Caco-2 (cell line): ENCODE measurements around the gene MARVELD1. TPM values are rescaled to one million over a fixed set of nuclear protein-coding genes. Genes with fewer than 3 reads are reported as not detected.

Experiments used
- BruUV-seq: library from RNA; stranded (reverse); fragments of 400-500 nt; replicated peaks from 2 replicates; lab custom pipeline; 2021; lab: Mats Ljungman, UMichigan
- CTCF ChIA-PET: fragments of 300-600 bp; sonication (Branson Sonifier 250); formaldehyde crosslinking; loops from one replicate; lab custom pipeline; 2022; ENCODE audit warnings: antibody characterized with exemption; lab: Charles Lee
- POLR2A ChIA-PET: fragments of 300-600 bp; sonication (Branson Sonifier 250); formaldehyde crosslinking; loops from one replicate; lab custom pipeline; 2022; ENCODE audit warnings: antibody characterized with exemption; lab: Charles Lee
- DNase-seq, 2 experiments: peaks; one replicate each; pipeline versions ENCODE4 v3.0.0 to v3.0.0-alpha.2; 2020 to 2022
- H3K27me3 ChIP-seq: replicated peaks from 2 replicates; pipeline ENCODE4 v1.6.0; 2011; ENCODE audit warnings: low read length; ENCODE audit not compliant: control insufficient read depth, insufficient read depth
- H3K36me3 ChIP-seq: 2 replicates; pipeline ENCODE4 v1.5.1; 2011; ENCODE audit warnings: low read length; ENCODE audit not compliant: control insufficient read depth, insufficient read depth
- H3K4me1 ChIP-seq: fragments of 250-450 bp; sonication (Bioruptor Pico); 2 replicates; pipeline ENCODE4 v1.5.1; 2020; ENCODE audit warnings: mild to moderate bottlenecking
- H3K4me3 ChIP-seq: 2 replicates; pipeline ENCODE4 v1.5.1; 2011; ENCODE audit warnings: low read depth, mild to moderate bottlenecking, control low read depth, low read length
- H3K9me3 ChIP-seq: fragments of 250-450 bp; sonication (Bioruptor Pico); 2 replicates; pipeline ENCODE4 v1.5.1; 2020; ENCODE audit warnings: mild to moderate bottlenecking, moderate library complexity
- H3K27ac Mint-ChIP-seq: one replicate; pipeline ENCODE4 v1.8.0; 2022; ENCODE audit warnings: mixed read lengths; ENCODE audit not compliant: unreplicated experiment
- H3K27me3 Mint-ChIP-seq: one replicate; pipeline ENCODE4 v1.8.0; 2022; ENCODE audit warnings: mixed read lengths; ENCODE audit not compliant: insufficient read depth, unreplicated experiment
- H3K36me3 Mint-ChIP-seq: one replicate; pipeline ENCODE4 v1.8.0; 2022; ENCODE audit warnings: mild to moderate bottlenecking, mixed read lengths; ENCODE audit not compliant: insufficient read depth, unreplicated experiment
- H3K4me1 Mint-ChIP-seq: one replicate; pipeline ENCODE4 v1.8.0; 2022; ENCODE audit warnings: low read depth, mixed read lengths; ENCODE audit not compliant: unreplicated experiment
- H3K4me3 Mint-ChIP-seq: one replicate; pipeline ENCODE4 v1.8.0; 2022; ENCODE audit warnings: mild to moderate bottlenecking, moderate library complexity, mixed read lengths; ENCODE audit not compliant: unreplicated experiment
- H3K9me3 Mint-ChIP-seq: one replicate; pipeline ENCODE4 v1.8.0; 2022; ENCODE audit warnings: mixed read lengths; ENCODE audit not compliant: unreplicated experiment
- intact Hi-C: fragments of 100-400 bp; cut with micrococcal nuclease; formaldehyde crosslinking; loops from one replicate; pipeline ENCODE4 v1.10.0; 2022; ENCODE audit not compliant: unreplicated experiment
- total RNA-seq: library from RNA; stranded (reverse); gene quantifications from 2 replicates; pipeline ENCODE4 v1.2.3, GENCODE V29; 2022
- TF ChIP-seq, protein P1 (sequence below), 2 experiments: fragments of 200-600 bp in 1 of 2; IDR thresholded peaks; 1 replicate in 1 of 2; 2 replicates in 1 of 2; pipeline versions ENCODE4 v1.5.1 to v1.8.0; 2011 to 2022; ENCODE audit warnings: antibody characterized with exemption in 1 of 2, control low read depth in 1 of 2, inconsistent platforms in 1 of 2, low read depth in 1 of 2, low read length in 1 of 2, mild to moderate bottlenecking in 1 of 2, moderate library complexity in 1 of 2; ENCODE audit not compliant: insufficient read depth in 1 of 2, severe bottlenecking in 1 of 2, unreplicated experiment in 1 of 2

Gene MARVELD1
- total RNA-seq, 1 experiment from 2014 or later, result 19.6 TPM

GRCh38 chr10:97723001-97723400 lies 9.5 kb downstream of the MARVELD1 start:
- no TSS peak for BruUV-seq
- no peaks in the 10 kb centered on the region for H3K36me3 ChIP-seq
- Mint-ChIP-seq H3K4me3 (no peak overlapping the region), H3K36me3 (no peaks in the 10 kb centered on the region), H3K27ac (no peak overlapping the region), H3K9me3 (no peaks in the 10 kb centered on the region), H3K4me1 (peaks cover 21% of the 10 kb centered on the region), H3K27me3 (no peaks in the 10 kb centered on the region)
- H3K27me3 ChIP-seq, result no peaks in the 10 kb centered on the region
- no peak overlapping the region for H3K4me3 ChIP-seq
- TF ChIP-seq, protein P1, sequence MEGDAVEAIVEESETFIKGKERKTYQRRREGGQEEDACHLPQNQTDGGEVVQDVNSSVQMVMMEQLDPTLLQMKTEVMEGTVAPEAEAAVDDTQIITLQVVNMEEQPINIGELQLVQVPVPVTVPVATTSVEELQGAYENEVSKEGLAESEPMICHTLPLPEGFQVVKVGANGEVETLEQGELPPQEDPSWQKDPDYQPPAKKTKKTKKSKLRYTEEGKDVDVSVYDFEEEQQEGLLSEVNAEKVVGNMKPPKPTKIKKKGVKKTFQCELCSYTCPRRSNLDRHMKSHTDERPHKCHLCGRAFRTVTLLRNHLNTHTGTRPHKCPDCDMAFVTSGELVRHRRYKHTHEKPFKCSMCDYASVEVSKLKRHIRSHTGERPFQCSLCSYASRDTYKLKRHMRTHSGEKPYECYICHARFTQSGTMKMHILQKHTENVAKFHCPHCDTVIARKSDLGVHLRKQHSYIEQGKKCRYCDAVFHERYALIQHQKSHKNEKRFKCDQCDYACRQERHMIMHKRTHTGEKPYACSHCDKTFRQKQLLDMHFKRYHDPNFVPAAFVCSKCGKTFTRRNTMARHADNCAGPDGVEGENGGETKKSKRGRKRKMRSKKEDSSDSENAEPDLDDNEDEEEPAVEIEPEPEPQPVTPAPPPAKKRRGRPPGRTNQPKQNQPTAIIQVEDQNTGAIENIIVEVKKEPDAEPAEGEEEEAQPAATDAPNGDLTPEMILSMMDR (IDR thresholded peaks at IDR 0.05; ENCODE audit: insufficient read depth in 1 of 2, low read depth in 1 of 2, low read length in 1 of 2, severe bottlenecking in 1 of 2, unreplicated experiment in 1 of 2), result no peak
- intact Hi-C loops, result no loop called here
- CTCF ChIA-PET, result interaction anchor here (1.1 to 1.8 kb wide), 2 partner anchors 9 to 21 kb away, joined by 4 to 9 read pairs; partner anchors contain the start of gene MARVELD1
- DNase-seq, result no peak
- POLR2A ChIA-PET, result no interaction called here
- H3K4me1 ChIP-seq, result 0 out of 2 replicates have a peak, but pooled peaks cover 5% of the 10 kb centered on the region
- no peaks in the 10 kb centered on the region for H3K9me3 ChIP-seq

DNA sequence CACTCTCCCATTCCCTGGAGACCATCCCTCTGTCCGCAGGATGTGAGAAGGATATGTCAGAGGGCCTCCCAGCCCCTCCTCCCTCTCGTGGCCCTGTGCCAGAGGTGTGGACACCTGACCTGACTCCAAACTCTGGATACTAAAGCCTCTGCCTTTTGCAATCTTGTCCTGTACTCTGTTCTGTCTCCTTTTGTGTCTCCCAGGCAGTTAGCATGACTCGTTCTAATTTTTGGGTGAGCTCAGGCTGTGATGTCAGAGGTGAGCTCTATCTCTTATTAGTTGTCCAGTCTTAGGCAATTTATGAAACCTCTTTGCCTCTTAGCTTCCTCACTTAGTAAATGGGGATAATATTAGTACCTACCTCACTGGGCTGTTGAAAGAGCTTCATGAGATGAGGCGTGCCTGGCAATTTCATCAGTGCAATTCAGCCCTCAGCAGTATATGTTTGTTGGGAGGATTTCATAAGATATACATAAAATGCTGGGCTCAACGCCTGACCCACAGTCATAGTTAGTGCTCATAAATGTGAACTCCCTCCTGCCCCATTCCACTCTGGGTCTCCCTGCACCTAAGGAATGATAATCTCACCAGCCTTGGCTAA lies 10.9 kb downstream of the MARVELD1 start:
- peaks cover 14% of the 10 kb centered on the region for H3K4me1 Mint-ChIP-seq
- CTCF ChIA-PET, result interaction anchor here (0.6 to 2.1 kb wide), 5 partner anchors 10 to 40 kb away, joined by 3 to 9 read pairs (median 7); partner anchors contain the start of gene MARVELD1
- TF ChIP-seq, protein P1 (IDR thresholded peaks at IDR 0.05; ENCODE audit: insufficient read depth in 1 of 2, low read depth in 1 of 2, low read length in 1 of 2, severe bottlenecking in 1 of 2, unreplicated experiment in 1 of 2), result no peak
- no peak overlapping the region for H3K27ac Mint-ChIP-seq
- no peaks in the 10 kb centered on the region for H3K9me3 ChIP-seq
- H3K4me3 Mint-ChIP-seq, result no peak overlapping the region
- H3K4me1 ChIP-seq, result 0 out of 2 replicates have a peak, but pooled peaks cover 3% of the 10 kb centered on the region
- POLR2A ChIA-PET, result interaction anchor here (0.9 to 1.0 kb wide), 2 partner anchors 10 to 37 kb away, joined by 4 to 5 read pairs; partner anchors contain the start of genes AVPI1 and MARVELD1
- no peaks in the 10 kb centered on the region for H3K27me3 ChIP-seq
- no peaks in the 10 kb centered on the region for H3K36me3 ChIP-seq
- no peaks in the 10 kb centered on the region for H3K36me3 Mint-ChIP-seq
- no TSS peak for BruUV-seq
- DNase-seq, result no peak
- no peaks in the 10 kb centered on the region for H3K27me3 Mint-ChIP-seq
- intact Hi-C loops, result no loop called here
- H3K4me3 ChIP-seq, result no peak overlapping the region
- H3K9me3 Mint-ChIP-seq, result no peaks in the 10 kb centered on the region

DNA sequence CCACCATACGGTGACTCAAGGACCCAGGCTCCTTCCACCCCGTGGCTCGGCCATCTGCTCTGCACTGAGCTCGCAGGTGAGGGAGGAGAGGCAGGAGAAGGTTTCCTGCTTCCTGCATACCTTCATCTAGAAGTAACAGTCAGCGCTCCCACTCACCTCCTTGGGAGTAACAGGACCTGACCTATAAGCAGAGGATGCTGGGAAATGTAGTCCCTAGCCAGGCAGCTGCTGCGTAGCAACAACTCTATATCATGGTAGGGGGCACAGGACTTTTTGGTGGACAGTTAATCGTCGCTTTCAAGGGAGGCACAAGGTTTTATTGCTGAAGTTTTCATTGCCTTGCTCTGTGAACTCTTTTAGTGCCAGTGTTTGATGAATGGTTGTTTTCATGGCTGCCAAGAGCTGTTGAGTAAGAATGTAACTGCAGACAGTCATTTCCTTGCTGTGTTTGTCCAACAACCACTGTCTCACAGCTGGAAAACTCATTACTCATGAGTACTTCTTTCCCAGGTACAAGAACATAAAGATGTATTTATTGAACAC lies 13.2 kb downstream of the MARVELD1 start:
- Mint-ChIP-seq H3K9me3 (no peaks in the 10 kb centered on the region), H3K4me3 (no peak overlapping the region), H3K27ac (no peak overlapping the region), H3K36me3 (no peaks in the 10 kb centered on the region), H3K27me3 (no peaks in the 10 kb centered on the region), H3K4me1 (peaks cover 10% of the 10 kb centered on the region)
- ChIA-PET CTCF (interaction anchor here (1.1 to 1.6 kb wide), 2 partner anchors 9 to 17 kb away, joined by 3 to 4 read pairs; no protein-coding TSS in a partner anchor), POLR2A (interaction anchor here (0.7 to 1.1 kb wide), 3 partner anchors 10 to 14 kb away, joined by 3 to 5 read pairs (median 3); partner anchors contain the start of genes MARVELD1 and ZFYVE27)
- intact Hi-C loops, result no loop called here
- TF ChIP-seq, protein P1 (IDR thresholded peaks at IDR 0.05; ENCODE audit: insufficient read depth in 1 of 2, low read depth in 1 of 2, low read length in 1 of 2, severe bottlenecking in 1 of 2, unreplicated experiment in 1 of 2), result no peak
- no peaks in the 10 kb centered on the region for H3K36me3 ChIP-seq
- H3K4me3 ChIP-seq, result peak overlapping the region; percentile 16; the same call in 1 of the 2 replicates
- no peaks in the 10 kb centered on the region for H3K27me3 ChIP-seq
- BruUV-seq, result no TSS peak
- peak; percentile 29 to 49 for DNase-seq
- no peaks in the 10 kb centered on the region for H3K4me1 ChIP-seq
- H3K9me3 ChIP-seq, result no peaks in the 10 kb centered on the region
